WTC11 (cell line): ENCODE results near the gene SH3YL1. TPM values are rescaled to one million over a fixed set of nuclear protein-coding genes. Genes with fewer than 3 reads are reported as not detected.

Experiments
- ATAC-seq: fragments of 200-7000 bp; cut with Tn5 transposase; 2 replicates; pipeline ENCODE4 v1.10.0; 2021; ENCODE audit warnings: mild to moderate bottlenecking, moderate library complexity
- CTCF ChIA-PET: fragments of 300-600 bp; sonication (Branson Sonifier 250); formaldehyde crosslinking; loops from one replicate; lab custom pipeline; 2021; ENCODE audit warnings: antibody characterized with exemption; lab: Charles Lee
- POLR2A ChIA-PET: fragments of 350-600 bp; sonication (Branson Sonifier 250); formaldehyde crosslinking; loops from one replicate; lab custom pipeline; 2021; ENCODE audit warnings: antibody characterized with exemption; lab: Charles Lee
- DNase-seq: peaks from one replicate; pipeline ENCODE4 v3.0.0; 2021; ENCODE audit warnings: low spot score
- H3K27ac Mint-ChIP-seq: 2 replicates; pipeline ENCODE4 v1.8.0; 2021; ENCODE audit warnings: mixed read lengths
- H3K27me3 Mint-ChIP-seq: 2 replicates; pipeline ENCODE4 v1.8.0; 2021; ENCODE audit warnings: low read depth, mild to moderate bottlenecking, moderate library complexity, mixed read lengths
- H3K36me3 Mint-ChIP-seq: 2 replicates; pipeline ENCODE4 v1.8.0; 2021; ENCODE audit warnings: mixed read lengths
- H3K4me1 Mint-ChIP-seq: 2 replicates; pipeline ENCODE4 v1.8.0; 2022; ENCODE audit warnings: mixed read lengths
- H3K4me3 Mint-ChIP-seq: 2 replicates; pipeline ENCODE4 v1.8.0; 2021; ENCODE audit warnings: mild to moderate bottlenecking, moderate library complexity, mixed read lengths
- H3K9me3 Mint-ChIP-seq: 2 replicates; pipeline ENCODE4 v1.8.0; 2021; ENCODE audit warnings: mixed read lengths
- AR ChIP-seq: fragments of 250-450 bp; sonication (Bioruptor Pico); IDR thresholded peaks from 2 replicates; pipeline ENCODE4 v1.9.0; 2021; ENCODE audit warnings: mild to moderate bottlenecking
- ATF2 ChIP-seq: sonication (generic); formaldehyde crosslinking; IDR thresholded peaks from 2 replicates; pipeline ENCODE4 v1.8.1; 2022; ENCODE audit warnings: low read depth, missing genetic modification reagents, borderline replicate concordance
- ATF6 ChIP-seq: sonication (generic); formaldehyde crosslinking; IDR thresholded peaks from 2 replicates; pipeline ENCODE4 v1.8.1; 2023; ENCODE audit warnings: mild to moderate bottlenecking, missing genetic modification reagents
- E2F4 ChIP-seq: sonication (generic); formaldehyde crosslinking; IDR thresholded peaks from 2 replicates; pipeline ENCODE4 v1.8.1; 2022; ENCODE audit warnings: low read depth, mild to moderate bottlenecking, moderate library complexity, missing genetic modification reagents, borderline replicate concordance
- ELF4 ChIP-seq: sonication (generic); formaldehyde crosslinking; IDR thresholded peaks from 2 replicates; pipeline ENCODE4 v1.8.1; 2022; ENCODE audit warnings: low read depth, mild to moderate bottlenecking, moderate library complexity, missing genetic modification reagents
- ESRRA ChIP-seq: sonication (generic); formaldehyde crosslinking; IDR thresholded peaks from 2 replicates; pipeline ENCODE4 v1.8.1; 2022; ENCODE audit warnings: mild to moderate bottlenecking, missing genetic modification reagents, borderline replicate concordance
- GABPB1 ChIP-seq: sonication (generic); formaldehyde crosslinking; IDR thresholded peaks from 2 replicates; pipeline ENCODE4 v1.8.1; 2023; ENCODE audit warnings: mild to moderate bottlenecking, missing genetic modification reagents
- JAZF1 ChIP-seq: fragments of 250-450 bp; sonication (Bioruptor Pico); IDR thresholded peaks from 2 replicates; pipeline ENCODE4 v1.9.0; 2021; ENCODE audit warnings: moderate library complexity, mild to moderate bottlenecking, inconsistent platforms
- MXD4 ChIP-seq: fragments of 250-450 bp; sonication (Bioruptor Pico); IDR thresholded peaks from 2 replicates; pipeline ENCODE4 v1.8.0; 2021; ENCODE audit warnings: mild to moderate bottlenecking, moderate library complexity, borderline replicate concordance
- NR1H2 ChIP-seq: sonication (generic); formaldehyde crosslinking; IDR thresholded peaks from 2 replicates; pipeline ENCODE4 v1.9.0; 2021; ENCODE audit warnings: mild to moderate bottlenecking, moderate library complexity, missing genetic modification reagents
- PRRX2 ChIP-seq: fragments of 250-450 bp; sonication (Bioruptor Pico); IDR thresholded peaks from 2 replicates; pipeline ENCODE4 v1.8.0; 2021; ENCODE audit warnings: mild to moderate bottlenecking
- SMAD4 ChIP-seq: sonication (generic); formaldehyde crosslinking; IDR thresholded peaks from 2 replicates; pipeline ENCODE4 v1.8.0; 2022; ENCODE audit warnings: mild to moderate bottlenecking, missing genetic modification reagents
- ZNF263 ChIP-seq: sonication (generic); formaldehyde crosslinking; IDR thresholded peaks from 2 replicates; pipeline ENCODE4 v1.8.1; 2022; ENCODE audit warnings: low read depth, mild to moderate bottlenecking, moderate library complexity, missing genetic modification reagents
- ZNF281 ChIP-seq: sonication (generic); formaldehyde crosslinking; IDR thresholded peaks from 2 replicates; pipeline ENCODE4 v1.8.0; 2023; ENCODE audit warnings: mild to moderate bottlenecking, missing genetic modification reagents
- ZNF423 ChIP-seq: fragments of 250-450 bp; sonication (Bioruptor Pico); IDR thresholded peaks from 2 replicates; pipeline ENCODE4 v2.1.2; 2022; ENCODE audit warnings: mild to moderate bottlenecking, moderate library complexity
- total RNA-seq: library from RNA; stranded (reverse); gene quantifications from 3 replicates; pipeline ENCODE4 v1.2.3, GENCODE V29; 2021
- TF ChIP-seq, protein P1 (sequence below): sonication (generic); formaldehyde crosslinking; IDR thresholded peaks from 2 replicates; pipeline ENCODE4 v1.8.0; 2023; ENCODE audit warnings: missing genetic modification reagents, mild to moderate bottlenecking, borderline replicate concordance
- TF ChIP-seq, protein P2 (sequence below): fragments of 250-450 bp; sonication (Bioruptor Pico); conservative IDR thresholded peaks from 2 replicates; pipeline ENCODE4 v1.9.0; 2021; ENCODE audit warnings: mild to moderate bottlenecking

SH3YL1 gene
- total RNA-seq, 1 experiment from 2014 or later: 26.4 TPM

DNA sequence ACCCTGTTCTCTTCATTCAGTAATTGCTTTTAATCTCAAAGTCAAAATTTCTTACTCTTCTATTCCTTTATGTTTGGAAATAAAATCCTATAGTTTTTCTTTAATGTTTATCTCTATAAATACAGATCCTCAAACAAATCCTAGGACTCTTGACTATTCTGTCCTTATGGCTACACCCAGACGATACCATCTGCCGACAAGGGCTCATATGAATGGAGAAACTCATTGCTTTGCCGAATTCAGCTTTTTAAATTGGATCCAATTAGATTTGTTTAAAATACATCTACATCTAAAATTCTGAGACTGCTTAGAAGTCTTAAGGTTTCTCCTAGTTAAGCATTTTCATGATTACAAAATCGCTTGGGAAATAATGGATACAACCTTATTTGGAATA lies 15.1 kb upstream of the SH3YL1 start:
- POLR2A ChIA-PET: no interaction called here
- H3K9me3 Mint-ChIP-seq: no peaks in the 10 kb centered on the region
- no peak for DNase-seq
- TF ChIP-seq ZNF281 (CRISPR knock-in tag): no peak
- no peak for TF ChIP-seq NR1H2 (CRISPR knock-in tag)
- TF ChIP-seq ZNF423 (CRISPR knock-in tag): no peak
- TF ChIP-seq AR (CRISPR knock-in tag): no peak
- TF ChIP-seq SMAD4 (CRISPR knock-in tag): no peak
- TF ChIP-seq PRRX2 (CRISPR knock-in tag): no peak
- no peak for TF ChIP-seq GABPB1
- TF ChIP-seq, protein P1, sequence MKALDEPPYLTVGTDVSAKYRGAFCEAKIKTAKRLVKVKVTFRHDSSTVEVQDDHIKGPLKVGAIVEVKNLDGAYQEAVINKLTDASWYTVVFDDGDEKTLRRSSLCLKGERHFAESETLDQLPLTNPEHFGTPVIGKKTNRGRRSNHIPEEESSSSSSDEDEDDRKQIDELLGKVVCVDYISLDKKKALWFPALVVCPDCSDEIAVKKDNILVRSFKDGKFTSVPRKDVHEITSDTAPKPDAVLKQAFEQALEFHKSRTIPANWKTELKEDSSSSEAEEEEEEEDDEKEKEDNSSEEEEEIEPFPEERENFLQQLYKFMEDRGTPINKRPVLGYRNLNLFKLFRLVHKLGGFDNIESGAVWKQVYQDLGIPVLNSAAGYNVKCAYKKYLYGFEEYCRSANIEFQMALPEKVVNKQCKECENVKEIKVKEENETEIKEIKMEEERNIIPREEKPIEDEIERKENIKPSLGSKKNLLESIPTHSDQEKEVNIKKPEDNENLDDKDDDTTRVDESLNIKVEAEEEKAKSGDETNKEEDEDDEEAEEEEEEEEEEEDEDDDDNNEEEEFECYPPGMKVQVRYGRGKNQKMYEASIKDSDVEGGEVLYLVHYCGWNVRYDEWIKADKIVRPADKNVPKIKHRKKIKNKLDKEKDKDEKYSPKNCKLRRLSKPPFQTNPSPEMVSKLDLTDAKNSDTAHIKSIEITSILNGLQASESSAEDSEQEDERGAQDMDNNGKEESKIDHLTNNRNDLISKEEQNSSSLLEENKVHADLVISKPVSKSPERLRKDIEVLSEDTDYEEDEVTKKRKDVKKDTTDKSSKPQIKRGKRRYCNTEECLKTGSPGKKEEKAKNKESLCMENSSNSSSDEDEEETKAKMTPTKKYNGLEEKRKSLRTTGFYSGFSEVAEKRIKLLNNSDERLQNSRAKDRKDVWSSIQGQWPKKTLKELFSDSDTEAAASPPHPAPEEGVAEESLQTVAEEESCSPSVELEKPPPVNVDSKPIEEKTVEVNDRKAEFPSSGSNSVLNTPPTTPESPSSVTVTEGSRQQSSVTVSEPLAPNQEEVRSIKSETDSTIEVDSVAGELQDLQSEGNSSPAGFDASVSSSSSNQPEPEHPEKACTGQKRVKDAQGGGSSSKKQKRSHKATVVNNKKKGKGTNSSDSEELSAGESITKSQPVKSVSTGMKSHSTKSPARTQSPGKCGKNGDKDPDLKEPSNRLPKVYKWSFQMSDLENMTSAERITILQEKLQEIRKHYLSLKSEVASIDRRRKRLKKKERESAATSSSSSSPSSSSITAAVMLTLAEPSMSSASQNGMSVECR: no peak
- TF ChIP-seq ATF2 (CRISPR knock-in tag): no peak
- no peak for TF ChIP-seq JAZF1 (CRISPR knock-in tag)
- no peak for TF ChIP-seq ESRRA (CRISPR knock-in tag)
- H3K27me3 Mint-ChIP-seq: no peaks in the 10 kb centered on the region
- ATAC-seq: no peak
- H3K4me3 Mint-ChIP-seq: no peak overlapping the region
- CTCF ChIA-PET: no interaction called here
- peaks cover 11% of the 10 kb centered on the region for H3K4me1 Mint-ChIP-seq
- H3K27ac Mint-ChIP-seq: no peak overlapping the region
- peaks cover 62% of the 10 kb centered on the region for H3K36me3 Mint-ChIP-seq

- ChIA-PET POLR2A (no interaction called here), CTCF (no interaction called here)
- no peak for ATAC-seq
- no peak overlapping the region for H3K27ac Mint-ChIP-seq
- H3K4me1 Mint-ChIP-seq: peaks cover 6% of the 10 kb centered on the region
- DNase-seq: no peak
- H3K9me3 Mint-ChIP-seq: no peaks in the 10 kb centered on the region
- no peaks in the 10 kb centered on the region for H3K27me3 Mint-ChIP-seq
- H3K36me3 Mint-ChIP-seq: peaks cover 62% of the 10 kb centered on the region
- no peak overlapping the region for H3K4me3 Mint-ChIP-seq
- TF ChIP-seq MXD4 (CRISPR knock-in tag) (no peak), ELF4 (CRISPR knock-in tag) (no peak), E2F4 (CRISPR knock-in tag) (no peak), ATF6 (CRISPR knock-in tag) (no peak), ZNF263 (no peak)
- TF ChIP-seq, protein P2, sequence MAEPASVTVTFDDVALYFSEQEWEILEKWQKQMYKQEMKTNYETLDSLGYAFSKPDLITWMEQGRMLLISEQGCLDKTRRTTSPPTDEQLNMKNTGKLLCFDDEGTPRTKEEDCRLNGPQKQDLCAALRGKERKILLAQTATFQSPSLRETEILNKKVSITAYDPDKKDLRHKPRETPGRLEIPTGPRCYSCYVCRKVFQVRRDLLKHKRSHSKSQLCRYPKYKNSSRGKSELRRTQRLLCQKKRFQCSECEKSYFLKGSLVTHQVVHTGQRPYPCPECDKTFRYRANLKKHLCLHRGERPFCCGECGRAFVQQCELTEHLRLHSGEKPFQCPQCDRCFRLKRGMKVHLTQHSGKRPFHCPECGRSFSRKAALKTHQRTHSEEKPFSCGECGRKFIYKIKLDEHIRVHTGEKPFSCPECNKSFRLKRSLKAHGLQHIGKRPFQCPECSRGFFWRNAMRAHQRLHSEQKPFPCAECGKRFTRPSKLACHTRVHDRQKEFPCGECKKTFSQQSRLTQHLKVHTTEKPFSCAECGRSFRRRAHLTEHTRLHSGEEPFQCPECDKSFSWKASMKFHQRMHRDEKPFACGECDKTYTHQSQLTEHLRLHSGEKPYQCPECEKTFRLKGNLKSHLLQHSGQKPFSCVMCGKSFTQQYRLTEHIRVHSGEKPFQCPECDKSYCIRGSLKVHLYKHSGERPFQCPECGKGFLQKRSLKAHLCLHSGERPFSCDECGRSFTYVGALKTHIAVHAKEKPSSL (CRISPR knock-in tag): no peak
Measured at GRCh38 chr2:278312-278926, 14.6 kb upstream of the SH3YL1 start.
